HTERT RPE-1 (cell line): ENCODE data around the gene ZNF502.
"Not testable (repeated sequence)": the region's sequence is repeated elsewhere in the genome, so short reads cannot be mapped to it uniquely, and the experiment has no call there.

Experiments
- in situ Hi-C: fragments of 300-500 bp; cut with MboI; formaldehyde crosslinking; loops from 4 replicates; pipeline ENCODE4 v1.14.3; 2020; ENCODE audit warnings: low sequenced_read_pairs

ZNF502 gene

DNA sequence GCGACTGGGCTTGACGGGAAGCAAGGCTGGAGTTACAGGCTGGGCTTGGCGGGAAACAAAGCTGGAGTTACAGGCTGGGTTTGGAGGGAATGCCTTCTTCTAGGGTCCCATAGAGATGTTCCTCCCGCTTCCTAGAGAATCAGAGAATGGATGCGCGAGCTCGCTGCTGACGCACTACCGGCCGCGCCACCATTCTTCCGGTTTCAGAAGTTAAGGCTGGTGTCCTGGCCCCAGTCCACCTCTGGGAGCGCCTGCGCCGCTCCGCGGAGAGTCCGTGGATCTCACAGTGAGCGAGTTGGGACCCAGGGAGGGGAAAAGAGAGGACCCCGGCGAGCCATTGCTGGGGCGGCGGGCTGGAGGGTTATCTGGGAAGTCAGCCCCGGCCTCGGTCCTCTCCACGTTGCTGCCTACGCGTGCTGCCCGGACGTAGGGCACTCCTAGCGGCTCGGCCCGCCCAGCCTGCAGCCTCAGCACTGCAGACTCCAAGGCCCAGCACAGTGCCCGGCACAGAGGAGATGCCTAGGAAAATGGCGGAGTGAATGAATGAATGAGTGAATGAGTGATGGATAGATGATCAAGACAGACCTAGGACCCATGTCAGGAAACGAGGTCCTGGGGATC is at the start of gene ZNF502:
TSS of gene ZNF502 (plus strand) at position 206 of the 621 bp plus-strand sequence. CDS start 7,602 bp downstream, outside the sequence.
- in situ Hi-C loops: no loop called here

DNA sequence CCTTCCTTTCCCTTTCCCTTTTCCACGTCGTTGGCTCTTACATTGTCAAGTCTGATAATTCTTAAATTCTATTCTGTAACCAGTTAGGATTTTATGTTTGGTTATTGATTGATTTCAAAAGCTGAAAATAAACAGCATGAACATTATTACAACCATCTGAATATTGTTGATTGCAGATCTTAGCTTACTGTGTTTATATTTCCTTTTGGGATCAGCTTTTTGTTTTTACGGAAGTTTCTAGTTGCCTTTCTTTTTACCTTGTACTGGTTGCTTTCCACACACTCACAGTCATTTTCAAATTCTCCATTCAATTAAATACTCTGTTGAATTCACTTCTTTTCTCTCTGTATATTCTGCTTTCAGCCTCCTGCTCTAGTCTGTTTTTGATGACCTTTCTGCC is 47.3 kb upstream of the ZNF502 start:
- in situ Hi-C loops: no loop called here

DNA sequence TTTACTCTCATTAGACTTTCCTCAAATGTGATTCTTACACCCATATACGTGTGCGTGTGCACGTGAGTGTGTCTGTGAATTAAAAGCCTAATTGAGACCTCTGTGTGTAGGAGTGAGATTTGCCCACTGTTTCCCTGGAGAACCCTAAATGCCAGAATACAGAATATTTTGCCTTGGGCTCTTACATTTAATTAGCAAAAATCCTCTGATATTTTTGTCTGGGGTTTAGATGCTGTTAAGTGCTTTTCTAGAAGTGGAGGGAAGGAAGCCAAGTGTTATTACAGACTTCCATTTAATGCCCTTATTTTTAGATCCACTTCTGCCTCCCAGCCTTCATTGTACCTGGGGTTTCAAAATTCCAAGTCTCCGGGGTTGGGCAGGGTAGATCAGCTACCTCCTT is 46.1 kb upstream of the ZNF502 start:
- in situ Hi-C loops: no loop called here

DNA sequence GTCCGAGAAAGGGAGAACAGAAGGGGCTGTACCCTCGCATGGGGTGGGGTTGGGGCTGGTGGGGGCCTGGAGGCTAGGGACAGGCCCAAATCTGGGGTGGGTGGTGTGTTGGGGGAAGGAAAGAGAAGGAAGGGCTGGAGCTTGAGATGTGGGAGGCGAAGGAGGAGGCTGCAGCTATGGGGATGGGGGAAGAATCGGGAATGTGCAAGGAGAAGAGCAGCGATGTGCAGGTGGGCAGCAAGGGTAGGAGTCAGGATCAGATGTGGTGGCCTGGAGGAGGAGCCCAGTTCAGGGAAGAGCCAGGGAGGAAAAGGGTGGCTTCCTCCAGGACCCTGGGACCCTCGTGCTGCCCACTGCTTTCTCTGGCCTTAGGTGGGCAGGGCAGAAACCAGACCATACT is 42.7 kb upstream of the ZNF502 start:
- in situ Hi-C loops: no loop called here

DNA sequence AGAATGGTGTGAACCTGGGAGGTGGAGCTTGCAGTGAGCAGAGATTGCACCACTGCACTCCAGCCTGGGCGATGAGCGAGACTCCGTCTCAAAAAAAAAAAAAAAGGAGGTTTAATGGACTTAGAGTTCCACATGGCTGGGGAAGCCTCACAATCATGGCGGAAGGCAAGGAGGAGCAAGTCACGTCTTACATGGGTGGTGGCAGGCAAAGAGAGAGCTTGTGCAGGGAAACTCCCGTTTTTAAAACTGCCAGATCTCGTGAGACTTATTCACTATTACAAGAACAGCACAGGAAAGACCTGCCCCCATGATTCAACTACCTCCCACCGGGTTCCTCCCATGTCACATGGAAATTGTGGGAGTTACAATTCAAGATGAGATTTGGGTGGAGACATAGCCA is 39.0 kb upstream of the ZNF502 start:
- in situ Hi-C loops: not testable (repeated sequence)

DNA sequence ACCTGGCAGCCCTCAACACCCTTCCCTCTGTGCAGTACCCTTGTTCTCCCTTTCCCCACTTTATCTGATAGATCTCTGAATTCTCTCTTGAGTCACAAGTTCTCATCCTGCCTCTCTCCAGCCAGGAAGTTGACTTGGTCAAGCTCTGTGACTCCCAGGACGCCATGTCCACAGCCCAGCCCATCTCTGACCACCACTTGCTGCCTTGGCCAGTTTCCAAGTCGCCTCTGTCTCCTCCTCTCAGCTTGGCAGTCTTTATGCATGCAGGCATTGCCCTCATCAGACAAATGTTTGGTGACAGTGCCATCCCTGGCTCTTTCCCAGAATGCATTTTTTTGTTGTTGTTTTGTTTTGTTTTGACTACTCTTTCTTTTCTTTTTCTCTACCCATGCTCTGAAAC is 38.2 kb upstream of the ZNF502 start:
- in situ Hi-C loops: no loop called here

DNA sequence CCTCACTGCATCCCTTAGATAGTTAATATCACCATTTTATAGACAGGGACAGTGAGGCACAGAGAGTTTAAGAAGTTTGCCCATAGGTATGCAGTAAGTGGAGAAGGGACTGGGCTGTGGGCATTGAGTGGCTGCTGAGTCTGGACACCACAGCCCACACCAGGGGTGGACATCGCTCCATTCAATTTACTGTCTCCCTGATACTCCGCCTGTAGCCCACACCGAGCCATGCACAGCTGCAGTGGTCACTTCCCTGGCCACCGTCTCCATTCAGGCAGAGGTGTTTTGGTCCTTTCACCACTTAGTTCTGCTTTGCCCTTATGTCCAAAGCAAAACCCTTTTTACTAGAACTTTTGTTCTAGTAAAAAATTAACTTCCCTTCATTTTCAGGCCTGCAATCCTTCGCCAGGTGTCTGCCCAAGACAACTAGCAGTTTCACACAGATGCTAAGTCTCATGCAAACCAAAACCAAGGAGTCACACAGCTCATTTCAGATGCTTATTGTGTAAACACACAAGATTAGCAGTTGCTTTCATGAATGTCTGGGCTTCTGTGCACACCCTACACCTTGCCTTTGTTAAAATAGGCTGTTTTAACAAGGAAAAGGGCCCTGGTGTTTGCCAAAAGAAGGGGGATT is 33.9 kb upstream of the ZNF502 start:
- in situ Hi-C loops: no loop called here

DNA sequence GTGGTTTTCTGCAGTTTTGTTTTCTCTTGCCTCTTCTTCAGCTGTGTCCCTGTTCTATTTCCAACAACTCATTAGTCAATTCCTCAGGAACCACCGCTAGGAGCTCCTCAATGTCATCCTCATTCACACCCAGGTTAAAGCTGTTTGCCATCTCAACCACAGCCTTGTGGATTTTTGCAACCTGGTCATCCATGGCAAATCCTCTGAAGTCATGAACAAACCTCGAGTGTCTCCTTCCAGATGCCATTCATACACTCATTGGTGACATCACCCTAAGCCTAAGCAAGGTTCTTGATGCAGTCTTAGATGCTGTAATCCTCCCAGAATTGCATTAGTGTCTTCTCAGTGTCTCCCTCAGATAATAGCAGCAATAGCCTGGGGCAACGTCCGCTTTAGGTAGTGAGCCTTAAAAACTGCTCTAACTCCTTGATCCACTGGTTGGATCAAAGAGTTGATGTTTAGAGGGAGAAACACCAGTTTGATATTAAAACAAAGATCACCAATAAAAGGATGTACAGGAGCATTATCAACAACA is 31.5 kb upstream of the ZNF502 start:
- in situ Hi-C loops: no loop called here

DNA sequence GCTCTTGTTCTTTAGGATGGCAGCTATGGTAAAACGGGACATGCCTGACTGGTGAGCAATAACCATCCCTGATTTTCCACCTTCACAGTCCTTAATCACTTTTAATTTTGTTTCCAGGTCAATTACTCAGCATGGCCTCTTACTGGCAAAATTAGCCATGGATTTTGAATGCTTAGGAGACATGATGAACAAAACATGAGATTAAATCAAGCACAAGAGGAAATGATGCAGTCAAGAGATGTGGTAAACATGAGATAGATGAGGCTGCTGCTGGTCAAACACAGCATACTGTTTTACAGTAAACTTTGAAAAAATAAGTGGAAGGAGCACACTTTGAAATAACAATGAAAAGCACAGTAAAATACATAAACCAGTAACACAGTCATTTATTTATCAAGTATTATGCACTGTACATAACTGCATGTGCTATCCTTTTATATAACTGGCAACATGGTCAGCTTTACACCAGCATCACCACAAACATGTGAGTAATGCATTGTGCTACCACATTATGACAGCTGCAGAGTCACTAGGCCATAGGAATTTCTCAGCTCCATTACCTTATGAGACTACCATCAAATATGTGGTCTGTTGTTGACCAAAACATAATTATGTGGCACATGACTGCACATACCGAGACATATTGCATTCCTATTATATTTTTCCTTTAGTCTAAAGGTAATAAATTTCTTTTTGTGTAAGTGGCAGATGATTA is 30.1 kb upstream of the ZNF502 start:
- in situ Hi-C loops: no loop called here

DNA sequence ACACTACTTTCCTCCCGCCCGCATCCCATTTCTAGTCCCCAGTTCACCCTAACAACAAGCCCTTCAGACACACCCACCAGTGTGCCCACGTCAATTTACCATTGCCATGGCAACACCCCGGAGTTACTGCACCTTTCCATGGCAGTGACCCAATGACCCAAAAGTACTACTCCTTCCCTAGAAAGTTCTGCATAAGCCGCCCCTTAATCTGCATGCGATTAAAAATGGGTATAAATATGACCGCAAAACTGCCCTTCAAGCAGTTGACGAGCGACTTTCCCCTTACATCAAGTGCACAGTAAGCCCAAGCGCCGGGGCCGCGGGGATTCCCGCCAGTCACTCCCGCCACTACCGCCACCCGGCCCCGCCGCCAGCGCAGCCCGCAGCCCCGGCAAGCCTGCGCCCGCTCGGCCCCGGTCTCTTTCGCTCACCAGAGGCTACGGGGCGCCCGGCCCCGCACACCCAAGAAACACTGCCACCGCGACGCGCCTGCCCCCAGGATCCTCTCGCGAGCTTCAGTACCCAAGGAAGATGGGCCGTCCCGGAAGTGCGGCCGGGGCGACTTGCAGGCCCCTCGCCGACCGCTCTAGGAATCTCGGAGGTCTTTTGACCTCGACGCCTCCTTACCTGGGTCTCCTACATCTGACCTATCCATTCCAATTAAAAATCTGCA is 27.2 kb upstream of the ZNF502 start:
- in situ Hi-C loops: no loop called here

DNA sequence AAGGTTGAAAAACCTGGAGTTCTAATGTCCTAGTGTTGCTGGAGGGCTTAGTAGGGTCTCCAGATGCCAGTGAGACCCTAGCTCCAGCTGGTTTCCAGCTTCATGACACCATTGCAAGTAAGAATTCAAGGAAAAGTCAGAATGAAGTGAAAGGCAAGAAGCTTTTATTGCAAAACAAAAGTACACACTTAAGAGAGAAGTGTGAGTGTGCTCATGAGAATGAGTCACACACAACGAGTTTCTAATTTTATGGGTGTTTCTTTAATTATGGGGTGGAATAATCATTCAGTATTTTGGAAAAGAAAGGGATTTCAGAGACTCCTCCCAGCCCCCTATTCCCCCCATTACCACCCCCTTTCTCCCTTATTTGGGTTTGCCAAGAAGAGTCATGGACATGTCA is 24.6 kb upstream of the ZNF502 start:
- in situ Hi-C loops: no loop called here

DNA sequence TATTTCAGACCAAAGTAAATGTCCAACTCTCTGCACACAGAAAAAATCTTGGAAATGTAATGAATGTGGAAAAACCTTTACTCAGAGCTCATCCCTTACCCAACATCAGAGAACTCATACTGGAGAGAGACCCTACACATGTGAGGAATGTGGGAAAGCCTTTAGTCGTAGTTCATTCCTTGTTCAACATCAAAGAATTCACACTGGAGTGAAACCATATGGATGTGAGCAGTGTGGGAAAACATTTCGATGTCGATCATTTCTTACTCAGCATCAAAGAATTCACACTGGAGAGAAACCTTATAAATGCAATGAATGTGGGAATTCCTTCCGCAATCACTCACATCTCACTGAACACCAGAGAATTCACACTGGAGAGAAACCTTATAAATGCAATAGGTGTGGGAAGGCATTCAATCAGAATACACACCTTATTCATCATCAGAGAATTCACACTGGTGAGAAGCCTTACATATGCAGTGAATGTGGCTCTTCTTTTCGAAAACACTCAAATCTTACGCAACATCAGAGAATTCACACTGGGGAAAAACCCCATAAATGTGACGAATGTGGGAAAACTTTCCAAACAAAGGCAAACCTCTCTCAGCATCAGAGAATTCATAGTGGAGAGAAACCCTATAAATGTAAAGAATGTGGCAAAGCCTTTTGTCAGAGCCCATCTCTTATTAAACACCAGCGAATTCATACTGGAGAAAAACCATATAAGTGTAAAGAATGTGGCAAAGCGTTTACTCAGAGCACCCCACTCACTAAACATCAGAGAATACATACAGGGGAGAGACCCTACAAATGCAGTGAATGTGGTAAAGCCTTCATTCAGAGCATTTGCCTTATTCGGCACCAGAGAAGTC is 9.0 kb downstream of the ZNF502 start:
- in situ Hi-C loops: no loop called here

DNA sequence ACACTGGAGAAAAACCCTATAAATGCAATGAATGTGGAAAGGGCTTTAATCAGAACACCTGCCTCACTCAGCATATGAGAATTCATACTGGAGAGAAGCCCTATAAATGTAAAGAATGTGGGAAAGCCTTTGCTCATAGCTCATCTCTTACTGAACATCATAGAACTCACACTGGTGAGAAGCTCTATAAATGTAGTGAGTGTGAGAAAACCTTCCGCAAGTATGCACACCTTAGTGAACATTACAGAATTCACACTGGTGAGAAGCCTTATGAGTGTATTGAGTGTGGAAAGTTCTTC is 9.6 kb downstream of the ZNF502 start:
- in situ Hi-C loops: no loop called here

DNA sequence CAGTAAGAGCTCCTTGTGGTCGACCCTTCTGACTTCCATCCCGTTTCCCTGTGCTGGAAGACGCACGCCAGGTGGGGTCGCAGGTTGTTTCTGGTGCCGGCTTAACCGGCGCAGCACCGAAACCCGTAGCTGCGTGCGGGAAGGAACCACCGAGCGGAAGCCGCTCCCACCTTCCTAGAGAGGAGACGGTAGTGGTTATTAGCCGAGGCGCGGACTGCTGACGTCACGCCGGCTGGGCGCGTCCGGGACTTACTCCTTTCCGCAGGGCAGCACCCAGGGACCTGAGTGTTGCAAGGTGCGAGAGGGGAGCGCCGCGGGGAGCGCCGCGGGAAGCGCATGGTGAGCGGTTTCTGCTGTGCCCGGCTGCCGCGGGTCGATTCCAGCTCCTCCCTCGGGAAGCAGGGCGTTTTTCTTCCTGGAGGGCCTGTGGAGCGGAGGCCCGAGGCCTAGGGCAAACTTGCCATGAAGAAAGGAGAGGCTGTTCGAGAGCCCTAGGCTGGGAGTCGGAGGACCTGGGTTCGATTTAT is 17.0 kb downstream of the ZNF502 start, which contains the start of gene ZNF501:
TSS of gene ZNF501 (plus strand) at position 252 of the 527 bp plus-strand sequence. CDS start 4,787 bp downstream, outside the sequence.
- in situ Hi-C loops: no loop called here

DNA sequence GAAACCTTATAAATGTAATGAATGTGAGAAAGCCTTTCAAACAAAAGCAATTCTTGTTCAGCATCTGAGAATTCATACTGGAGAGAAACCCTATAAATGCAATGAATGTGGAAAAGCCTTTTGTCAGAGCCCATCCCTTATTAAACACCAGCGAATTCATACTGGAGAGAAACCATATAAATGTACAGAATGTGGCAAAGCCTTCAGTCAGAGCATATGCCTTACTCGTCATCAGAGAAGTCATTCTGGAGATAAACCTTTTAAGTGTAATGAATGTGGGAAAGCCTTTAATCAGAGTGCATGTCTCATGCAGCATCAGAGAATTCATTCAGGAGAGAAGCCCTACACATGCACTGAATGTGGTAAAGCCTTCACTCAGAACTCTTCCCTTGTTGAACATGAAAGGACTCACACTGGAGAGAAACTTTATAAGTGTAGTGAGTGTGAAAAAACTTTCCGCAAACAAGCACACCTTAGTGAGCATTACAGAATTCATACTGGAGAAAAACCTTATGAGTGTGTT is 22.2 kb downstream of the ZNF502 start:
- in situ Hi-C loops: no loop called here

DNA sequence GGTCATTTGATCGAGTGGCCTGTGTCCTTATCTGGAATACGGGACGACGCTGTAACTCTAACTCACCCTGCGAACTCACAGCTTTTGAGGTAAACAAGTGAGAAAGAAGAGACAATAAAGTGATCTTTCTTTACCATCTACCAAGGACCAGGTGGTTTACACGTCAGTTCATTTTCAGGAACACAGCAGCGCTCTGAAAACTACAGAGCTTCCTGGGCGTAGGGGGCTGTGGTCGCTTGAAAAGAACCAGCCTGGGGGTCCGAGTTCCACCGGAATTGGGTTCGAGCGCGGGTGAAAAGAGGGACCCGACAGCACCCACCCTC is 48.6 kb downstream of the ZNF502 start:
- in situ Hi-C loops: no loop called here

DNA sequence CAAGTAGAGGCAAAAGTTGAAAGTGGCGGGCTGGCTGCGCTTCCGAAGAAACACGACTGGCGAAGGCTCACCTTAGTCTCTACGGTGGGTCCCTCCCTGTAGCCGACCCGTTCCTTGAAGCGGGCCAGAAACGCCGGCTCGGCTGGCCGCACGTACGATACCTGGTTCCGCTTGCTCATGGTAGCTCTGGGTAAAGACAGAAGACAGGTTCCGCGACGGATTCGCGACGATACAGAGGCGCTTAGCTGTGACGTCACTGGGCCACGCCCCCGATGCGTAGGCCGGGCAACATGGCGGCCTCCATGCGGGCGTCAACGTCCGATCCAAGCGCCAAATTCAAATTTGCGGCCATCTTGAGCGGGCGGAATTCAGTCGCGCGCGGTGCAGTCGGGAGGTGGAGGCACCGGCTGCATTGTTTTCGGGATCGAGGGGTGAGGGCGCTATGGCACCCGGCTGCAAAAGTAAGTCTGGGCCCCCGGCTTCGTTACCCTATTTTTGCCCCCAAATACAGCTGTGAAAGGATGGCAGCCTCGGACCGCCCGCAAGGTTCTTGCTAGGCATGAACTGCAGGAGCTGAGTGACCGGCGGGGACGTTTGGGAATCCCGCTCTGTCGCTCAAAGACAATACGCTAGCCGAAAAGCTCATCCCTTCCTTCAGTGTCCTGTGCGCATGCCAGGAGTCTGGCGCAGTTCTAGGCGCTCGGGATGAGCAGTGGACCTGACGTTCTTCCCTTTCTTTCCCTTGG is 49.1 kb downstream of the ZNF502 start, which contains the start of the genes KIAA1143 and KIF15:
TSS of gene KIAA1143 (minus strand) at position 196 of the 746 bp plus-strand sequence. CDS start at position 179, 17 bp downstream.
TSS of gene KIF15 (plus strand) at position 371 of the 746 bp plus-strand sequence. CDS start at position 443, 72 bp downstream.
- in situ Hi-C loops: no loop called here

DNA sequence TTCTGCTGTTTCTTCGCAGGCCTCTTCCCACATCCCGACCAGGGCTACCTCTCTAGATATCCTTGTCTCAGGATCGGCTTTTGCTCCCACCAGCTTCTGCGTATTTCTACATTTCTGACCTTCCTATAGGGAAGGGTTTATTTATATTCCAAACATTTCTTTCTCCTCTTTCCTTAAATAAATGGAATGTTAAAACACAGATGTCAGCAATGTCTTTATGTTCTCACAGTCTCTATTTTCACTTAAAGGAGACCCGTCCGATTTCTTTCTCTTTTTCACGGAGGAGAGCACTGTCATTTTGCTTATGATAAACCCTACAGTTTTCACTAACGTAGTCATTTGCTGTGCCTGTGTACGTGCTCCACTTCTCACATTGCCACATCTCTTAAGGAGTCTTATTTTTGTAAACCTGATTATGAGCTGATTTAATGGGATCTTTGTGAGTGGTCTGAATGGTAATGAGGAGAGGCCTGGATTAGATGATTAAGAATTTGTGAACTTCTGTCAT is 49.8 kb downstream of the ZNF502 start:
- in situ Hi-C loops: no loop called here

DNA sequence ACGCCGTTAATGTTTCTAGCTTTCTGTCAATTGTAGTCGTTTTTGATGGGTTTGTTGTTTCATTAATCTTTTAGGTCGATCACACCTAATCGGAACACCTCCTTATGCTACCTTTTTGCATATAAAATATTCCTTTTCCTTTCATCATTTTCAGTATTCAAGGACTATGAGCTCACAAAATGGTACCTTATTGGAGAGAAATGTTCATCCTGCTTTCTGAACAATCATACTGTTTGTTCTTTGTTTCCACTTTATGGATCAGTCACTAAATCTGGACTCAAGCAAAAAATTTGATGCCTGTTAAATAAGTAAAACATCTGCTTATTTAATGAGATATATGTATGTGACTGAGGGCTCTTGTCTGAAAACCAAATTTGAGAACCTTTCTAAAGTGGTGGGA is 50.2 kb downstream of the ZNF502 start:
- in situ Hi-C loops: no loop called here
